Nucleus accumbens (tissue), 56 donors: ENCODE measurements around the gene TARS1.
A peak's percentile ranks its signal among the peaks of the same experiment; 100 is the strongest.
"Not testable (repeated sequence)": the region's sequence is repeated elsewhere in the genome, so short reads cannot be mapped to it uniquely, and the experiment has no call there.

Experiments used
- DNase-seq, 56 donors: peaks; one replicate each; lab custom pipeline; 2025; lab: John Stamatoyannopoulos, UW

Gene TARS1

DNA sequence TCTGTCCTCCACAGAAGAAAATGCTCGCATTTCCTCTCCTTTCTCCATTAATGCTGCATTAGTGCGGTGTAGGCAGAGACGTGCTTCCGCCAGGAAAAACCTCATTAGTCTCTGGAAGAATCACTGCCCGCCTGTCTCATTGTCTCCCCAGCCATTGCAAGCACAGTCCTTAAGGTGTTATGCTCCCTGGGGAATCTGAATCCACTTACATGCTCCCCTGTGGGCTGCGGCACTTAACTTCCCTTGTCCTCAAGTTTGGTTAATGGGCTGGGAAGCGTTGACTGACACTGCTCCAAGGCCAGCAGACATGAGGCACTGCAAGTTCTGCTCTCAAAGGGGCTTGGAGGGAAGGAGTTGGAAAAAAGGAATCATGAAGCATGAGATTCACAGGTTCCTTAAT, 41.6 kb downstream of the TARS1 start:
- no peak for DNase-seq

DNA sequence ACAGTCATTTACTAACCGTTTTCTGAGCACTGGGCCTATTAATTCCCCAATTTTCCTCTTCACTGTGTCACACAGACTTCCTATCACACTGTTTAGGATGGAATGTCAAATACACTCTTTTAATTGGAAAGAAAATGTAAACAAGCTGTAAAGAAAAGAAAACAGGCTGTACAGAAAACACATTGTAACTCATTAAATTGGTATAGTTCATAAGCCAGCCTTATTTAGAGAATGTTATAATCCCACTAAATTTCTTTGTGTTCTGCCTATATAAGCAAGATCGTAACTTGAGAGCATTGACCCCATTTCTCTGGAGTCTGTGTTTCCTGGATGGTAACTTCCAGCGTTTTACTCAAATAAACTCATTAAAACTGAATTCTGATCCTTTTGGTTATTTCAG, 46.5 kb downstream of the TARS1 start:
- DNase-seq = no peak

DNA sequence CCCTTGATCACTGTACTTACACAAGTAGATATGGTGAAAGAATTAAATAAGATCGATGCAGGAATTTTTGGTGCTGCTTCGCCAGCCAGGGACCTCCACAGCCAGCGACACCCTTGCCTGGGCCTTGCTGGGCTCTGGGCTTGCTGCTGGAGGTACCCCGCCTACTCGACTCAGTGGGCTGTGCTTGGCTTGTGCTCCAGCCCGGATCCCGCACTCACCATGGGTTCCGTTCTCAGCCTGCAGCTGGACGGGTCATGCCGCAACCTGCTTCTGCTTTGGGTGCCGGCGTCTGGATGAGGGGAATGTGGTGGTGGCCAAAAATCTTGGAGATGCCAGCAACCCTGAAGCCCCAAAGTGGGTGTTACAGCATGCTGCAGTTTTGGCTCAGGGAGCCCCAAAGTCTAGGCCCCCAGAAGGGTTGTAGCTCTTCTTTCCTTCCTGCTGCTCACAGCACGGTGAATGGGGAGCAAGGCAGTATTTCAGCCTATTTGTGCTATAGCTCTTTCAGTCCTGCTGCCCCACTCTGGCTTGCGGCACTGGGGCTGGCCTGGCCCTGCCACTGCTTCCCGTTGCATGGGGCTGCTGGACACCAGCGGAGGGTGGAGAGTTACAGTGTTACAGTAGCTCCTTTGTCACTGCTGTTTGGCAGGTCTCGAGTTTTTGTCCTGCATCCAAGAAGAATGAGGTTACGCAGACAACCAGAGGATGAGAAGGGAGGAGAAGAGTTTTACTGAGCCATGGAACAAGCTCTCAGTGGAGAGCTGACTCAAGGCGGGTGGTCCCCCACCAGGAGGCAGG, 48.0 kb downstream of the TARS1 start:
- DNase-seq = peak in 13 of 56 donors; percentile 3 to 37 (median 6)

DNA sequence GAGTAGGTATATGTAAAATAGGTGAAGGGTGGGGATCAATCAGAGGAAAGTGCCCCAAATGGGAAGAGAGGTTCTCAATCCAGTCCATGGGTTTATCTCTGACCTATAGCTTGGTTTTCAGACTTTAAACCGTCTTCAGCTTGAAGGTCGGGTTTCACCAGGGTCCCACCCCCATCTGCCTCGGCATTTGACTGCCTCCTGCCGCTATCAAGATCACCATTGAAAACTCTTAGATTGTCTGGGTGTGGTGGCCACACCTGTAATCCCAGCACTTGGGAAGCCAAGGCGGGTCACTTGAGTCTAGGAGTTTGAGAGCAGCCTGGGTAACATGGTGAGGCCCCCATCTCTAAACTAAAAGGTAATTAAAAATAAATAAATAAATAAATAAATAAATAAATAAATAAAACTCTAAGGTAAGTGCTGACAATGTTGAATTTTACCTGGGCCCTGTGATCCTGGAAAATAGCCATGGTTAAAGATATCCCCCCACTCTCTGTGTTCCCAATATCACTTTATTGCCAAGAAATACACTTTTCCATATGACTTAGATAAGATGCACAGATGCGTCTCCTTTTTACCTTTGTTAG, 48.8 kb downstream of the TARS1 start:
- no peak for DNase-seq

DNA sequence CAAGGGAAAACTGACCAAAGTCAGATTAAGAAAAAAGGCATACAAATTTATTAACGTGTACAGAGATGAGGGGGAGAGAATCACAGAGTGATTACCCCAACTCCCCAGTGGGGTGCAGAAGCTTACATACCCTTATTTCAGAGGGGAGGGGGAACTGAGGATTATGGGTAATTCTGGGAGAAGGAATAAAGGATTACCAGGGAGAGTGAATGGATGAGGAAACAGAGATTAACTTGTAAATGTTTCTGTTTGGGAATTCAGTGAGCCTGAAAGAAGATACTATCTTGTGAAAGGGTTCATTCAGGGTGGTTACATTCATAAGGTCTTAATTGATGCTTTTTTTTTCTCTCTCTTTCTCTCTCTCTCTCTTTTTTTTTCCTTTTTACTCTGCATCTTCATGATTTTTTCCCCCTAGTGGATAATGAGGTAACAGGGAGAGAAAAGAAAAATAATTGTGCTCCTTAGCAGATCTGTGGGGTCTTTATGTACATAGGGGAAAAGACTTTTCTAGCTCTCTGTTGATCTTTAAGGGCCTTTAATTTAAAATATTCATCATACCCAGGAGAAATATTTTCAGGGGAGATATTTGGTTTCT, 49.4 kb downstream of the TARS1 start:
- DNase-seq = no peak

DNA sequence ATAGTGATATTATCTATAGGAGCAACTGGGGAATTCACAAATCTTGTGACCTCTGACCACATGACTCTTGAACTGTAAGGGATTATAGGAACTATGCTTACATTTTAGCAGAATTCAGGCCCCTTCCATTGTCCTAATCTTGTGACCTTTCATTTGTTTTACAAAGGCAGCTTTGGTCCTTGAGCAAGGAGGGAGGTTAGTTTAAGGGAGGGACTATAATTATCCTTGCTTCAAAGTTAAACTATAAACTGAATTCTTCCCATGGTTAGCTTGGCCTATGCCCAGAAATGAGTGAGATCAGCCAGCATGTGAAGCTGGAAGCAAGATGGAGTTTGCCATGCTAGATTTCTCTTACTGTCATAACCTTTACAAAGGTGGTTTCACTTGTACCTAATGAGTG, 51.2 kb downstream of the TARS1 start:
- no peak for DNase-seq

DNA sequence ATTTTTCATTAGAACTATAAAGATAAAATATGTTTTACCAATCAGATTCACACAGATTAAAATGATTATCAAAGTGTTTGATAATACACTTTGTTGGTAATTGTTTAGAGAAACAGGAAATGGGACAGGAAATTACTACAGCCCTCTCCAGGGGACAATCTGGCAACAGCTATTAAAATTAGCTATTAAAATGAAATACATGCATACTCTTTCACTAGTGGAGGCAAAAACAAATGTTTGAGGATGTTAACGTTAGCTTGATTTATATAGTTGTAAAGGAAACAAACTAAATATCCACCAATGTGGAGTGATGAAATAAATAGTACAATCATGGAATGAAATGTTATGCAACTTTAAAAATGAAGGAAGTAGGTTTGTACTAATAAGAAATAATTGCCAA, 53.7 kb downstream of the TARS1 start:
- no peak for DNase-seq

DNA sequence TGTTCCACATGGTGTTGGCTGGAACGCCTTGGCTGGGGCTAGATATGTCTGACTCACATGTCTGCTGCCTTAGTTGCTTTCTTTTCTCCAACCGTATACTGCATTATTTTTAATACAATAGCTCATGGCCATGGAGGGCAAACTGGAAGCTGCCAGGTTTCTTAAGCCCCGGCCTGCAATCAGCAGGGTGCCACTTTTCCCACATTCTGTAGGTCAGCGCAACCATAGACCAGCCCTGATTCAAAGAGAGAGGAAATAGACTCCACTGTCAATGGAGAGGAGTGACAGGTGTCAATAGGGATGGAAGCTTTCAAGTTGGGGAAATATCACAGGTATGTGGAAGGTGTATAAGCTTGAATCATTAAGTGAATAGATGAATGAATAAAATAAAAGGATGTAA, 60.5 kb downstream of the TARS1 start:
- DNase-seq = no peak

DNA sequence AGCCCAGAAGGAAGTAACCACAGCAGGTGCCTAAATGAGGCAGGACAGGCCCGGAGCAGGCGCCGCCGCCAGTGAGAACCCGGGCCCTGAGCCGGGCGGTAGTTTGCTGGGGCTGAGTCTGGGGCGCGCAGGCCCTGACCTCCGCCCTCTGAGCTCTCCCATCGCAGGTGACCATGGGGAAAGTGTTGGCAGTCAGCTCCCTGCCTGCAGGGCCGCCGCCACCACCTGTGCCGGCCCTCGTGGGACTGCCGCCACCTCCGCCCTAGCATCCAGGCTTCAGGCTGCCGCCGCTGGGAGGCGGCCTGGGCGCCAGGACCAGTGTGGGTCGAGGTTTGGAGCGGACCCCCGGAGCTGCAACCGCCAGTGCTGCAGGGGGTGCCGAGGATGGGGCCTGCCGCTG, 61.1 kb downstream of the TARS1 start:
- no peak for DNase-seq

DNA sequence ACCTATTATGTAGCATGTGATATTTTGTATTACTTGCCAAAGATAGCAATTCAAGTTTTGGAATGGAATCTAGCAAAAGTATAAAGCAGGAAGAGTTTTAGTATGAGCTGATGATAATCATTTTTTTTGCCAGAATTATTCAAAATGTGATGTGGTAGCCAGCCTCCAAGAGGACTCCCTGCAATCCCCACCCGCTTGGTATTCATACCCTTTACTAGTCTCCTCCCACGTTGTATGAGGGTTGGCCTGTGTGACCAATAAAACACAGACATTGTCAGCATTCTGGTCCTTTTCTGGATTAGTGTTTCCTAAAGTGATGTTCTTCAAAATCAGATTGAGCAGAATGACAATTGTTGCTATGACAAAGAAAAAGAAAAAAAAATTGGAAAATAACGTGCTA, 63.8 kb downstream of the TARS1 start:
- DNase-seq = no peak

DNA sequence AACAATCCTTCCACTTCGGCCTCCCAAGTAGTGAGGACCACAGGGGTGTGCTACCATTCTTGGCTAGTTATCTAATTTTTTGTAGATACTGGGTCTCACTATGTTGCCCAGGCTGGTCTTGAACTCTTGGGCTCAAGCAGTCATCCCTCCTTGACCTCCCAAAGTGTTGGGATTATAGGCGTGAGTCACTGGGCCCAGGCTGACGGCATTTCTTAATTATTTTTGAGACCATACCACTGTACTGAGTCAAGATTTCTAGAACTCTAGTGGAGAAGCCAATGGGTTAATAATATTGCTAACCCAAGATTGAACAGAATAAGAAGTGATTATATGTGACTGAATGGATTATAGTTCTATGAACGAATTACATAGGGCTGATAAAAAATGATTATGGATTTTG, 66.7 kb downstream of the TARS1 start:
- DNase-seq = no peak

DNA sequence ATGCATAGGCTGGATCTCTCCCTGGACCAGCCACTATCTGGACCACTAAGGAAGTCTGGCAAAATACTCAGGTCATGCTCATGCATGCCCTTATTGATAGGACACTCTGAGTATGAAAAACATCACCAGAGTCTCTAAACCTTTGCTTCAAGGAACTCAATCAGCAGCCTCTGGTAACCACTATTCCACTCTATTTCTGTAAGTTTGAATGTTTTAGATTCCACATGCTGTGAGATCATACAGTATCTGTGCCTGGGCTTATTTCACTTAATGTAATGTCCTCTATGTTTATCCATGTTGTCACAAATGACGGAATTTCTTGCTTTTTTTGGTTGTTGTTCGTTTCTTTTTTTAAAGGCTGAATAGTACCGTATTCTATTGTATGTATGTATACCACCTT, 68.3 kb downstream of the TARS1 start:
- DNase-seq = no peak

DNA sequence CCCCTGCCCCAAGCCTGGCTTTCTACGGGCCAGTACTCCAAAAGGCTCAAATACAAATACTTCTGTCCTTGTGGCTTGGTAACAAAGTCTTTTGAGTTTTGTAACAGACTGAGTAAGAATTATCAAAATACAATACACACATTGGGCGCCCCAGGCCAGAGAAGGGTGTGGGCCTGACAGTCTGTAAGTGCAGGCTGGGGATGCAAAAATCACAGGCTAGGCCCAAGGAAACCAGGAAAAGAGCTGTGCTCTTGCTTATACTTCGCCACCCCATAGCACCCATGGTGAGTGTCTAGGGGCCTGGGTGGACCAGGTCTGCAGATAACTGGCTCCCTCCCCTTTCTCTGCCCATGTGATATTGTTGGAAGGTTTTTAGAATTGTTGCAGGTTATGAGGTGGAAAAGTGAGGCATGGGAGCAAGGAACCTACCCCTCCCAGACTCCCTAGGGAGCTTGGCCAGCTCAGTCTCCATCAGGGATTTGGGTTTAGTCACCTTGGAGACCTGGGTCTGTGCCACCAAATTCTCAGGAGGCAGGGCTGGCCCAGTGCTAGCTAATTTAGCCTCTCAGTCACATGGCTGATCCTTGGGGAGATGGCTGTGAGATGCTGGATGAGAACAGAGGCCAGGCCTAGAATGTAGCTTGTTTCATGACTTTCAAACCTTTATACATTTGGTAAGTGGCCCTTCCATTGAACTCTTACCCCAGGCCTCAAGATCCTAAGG, 72.9 kb downstream of the TARS1 start:
- no peak for DNase-seq

DNA sequence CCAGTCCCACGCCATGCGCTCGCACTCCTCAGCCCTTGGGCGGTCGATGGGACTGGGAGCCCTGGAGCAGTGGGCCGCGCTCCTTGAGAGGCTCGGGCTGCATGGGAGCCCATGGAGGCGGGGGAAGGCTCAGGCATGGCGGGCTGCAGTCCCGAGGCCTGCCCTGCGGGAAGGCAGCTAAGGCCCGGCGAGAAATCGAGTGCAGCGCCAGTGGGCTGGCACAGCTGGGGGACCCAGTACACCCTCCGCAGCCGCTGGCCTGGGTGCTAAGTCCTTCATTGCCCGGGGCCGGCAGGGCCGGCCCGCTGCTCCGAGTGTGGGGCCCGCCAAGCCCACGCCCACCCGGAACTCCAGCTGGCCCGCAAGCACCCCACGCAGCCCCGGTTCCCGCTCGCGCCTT, 74.6 kb downstream of the TARS1 start:
- DNase-seq = not testable (repeated sequence)

DNA sequence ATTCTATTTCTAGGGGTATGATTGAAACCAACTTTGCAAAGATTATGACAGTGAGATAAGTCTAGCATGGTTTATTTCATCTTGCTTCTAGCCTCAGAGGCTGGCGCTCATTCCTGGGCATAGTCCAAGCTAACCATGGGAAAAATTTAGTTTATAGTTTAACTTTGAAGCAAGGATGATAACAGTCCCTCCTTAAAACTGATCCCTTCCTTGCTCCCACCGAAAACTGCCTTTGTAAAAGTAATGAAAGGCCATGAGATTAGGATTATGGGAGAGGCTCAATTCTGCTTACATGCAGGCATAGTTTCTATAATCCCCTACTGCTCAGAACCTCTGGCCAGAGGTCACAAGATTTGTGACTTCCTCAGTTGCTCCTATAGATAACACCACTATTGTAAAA, 75.7 kb downstream of the TARS1 start:
- DNase-seq = no peak
